HuH-7.5 (cell line): ENCODE data around the gene RPL7A.
"Not testable (repeated sequence)": the region's sequence is repeated elsewhere in the genome, so short reads cannot be mapped to it uniquely, and the experiment has no call there.

Source experiments
- DNase-seq: peaks from one replicate; pipeline ENCODE4 v3.0.0; 2011; ENCODE audit warnings: low spot score

RPL7A gene

GRCh38 chr9:133389025-133389557 is 41.1 kb downstream of the RPL7A start:
- no peak for DNase-seq

DNA sequence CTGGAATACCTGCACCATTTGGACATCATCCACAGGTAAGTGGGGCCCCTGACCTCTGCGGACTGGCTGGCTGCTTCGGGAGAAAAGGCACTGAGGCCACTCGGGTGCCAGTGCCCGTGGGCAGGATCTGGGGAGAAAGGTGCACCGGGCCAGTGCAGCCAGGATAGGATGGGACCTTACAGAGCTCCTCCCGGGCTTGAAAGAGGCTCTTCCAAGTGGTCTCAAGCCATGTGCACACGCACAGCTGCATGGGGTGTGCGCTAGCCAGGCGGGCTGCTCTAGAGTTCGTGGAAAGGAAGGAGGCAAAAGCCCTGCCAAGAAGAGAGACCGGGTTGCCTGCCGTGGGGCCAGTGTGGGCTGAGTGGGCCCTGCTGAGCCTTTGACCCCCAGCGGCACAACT is 41.5 kb downstream of the RPL7A start:
- no peak for DNase-seq

GRCh38 chr9:133390713-133391112 is 42.7 kb downstream of the RPL7A start:
- DNase-seq = no peak

DNA sequence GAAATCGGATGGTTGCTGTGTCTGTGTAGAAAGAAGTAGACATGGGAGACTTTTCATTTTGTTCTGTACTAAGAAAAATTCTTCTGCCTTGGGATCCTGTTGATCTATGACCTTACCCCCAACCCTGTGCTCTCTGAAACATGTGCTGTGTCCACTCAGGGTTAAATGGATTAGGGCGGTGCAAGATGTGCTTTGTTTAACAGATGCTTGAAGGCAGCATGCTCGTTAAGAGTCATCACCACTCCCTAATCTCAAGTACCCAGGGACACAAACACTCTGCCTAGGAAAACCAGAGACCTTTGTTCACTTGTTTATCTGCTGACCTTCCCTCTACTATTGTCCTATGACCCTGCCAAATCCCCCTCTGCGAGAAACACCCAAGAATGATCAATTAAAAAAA is 43.4 kb downstream of the RPL7A start:
- not testable (repeated sequence) for DNase-seq

- not testable (repeated sequence) for DNase-seq
Observed at GRCh38 chr9:133392308-133392707, 44.3 kb downstream of the RPL7A start.

- no peak for DNase-seq
Observed at GRCh38 chr9:133393399-133393798, 45.4 kb downstream of the RPL7A start.

GRCh38 chr9:133394687-133395271 is 46.8 kb downstream of the RPL7A start:
- DNase-seq = no peak

GRCh38 chr9:133396952-133397351 is 48.9 kb downstream of the RPL7A start:
- no peak for DNase-seq

DNA sequence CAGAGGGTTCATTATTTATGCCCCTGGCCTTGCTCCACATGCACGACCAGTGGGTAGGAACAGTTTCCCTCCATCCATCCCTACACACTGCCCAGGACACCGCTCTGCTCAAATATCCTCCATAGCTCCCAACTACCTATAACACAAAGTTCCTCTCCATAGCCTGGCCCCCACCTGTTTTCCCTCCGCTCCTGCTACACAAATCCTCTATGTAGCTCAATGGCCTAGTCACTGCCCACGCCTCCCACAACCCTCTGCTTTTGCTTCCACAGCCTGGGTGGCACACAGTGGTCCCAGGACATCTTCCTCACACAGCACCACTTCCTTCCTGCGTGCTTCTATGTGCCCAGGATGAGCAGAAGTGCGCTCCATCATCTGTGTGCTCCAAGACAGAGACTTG is 49.4 kb downstream of the RPL7A start:
- DNase-seq = no peak

DNA sequence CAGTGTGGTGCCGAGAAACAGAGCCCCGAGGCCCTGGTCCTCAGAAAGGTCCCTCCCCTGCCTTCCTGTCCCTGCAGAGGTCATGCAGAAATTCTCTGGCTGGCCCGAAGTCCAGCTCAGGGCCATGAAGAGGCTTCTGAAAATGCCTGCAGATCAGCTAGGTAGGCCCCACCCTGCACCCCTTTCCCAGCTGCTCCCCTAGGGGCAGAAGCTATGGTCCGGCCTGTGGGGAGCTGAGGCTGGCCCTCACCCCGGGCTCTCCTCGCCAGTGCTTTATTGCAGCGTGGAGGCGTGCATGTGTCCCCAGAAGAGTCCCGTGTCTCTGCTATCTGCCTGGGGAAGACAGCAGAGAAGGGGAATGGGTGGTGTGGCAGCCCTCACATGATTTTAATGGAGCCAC is 49.9 kb downstream of the RPL7A start:
- DNase-seq = no peak

DNA sequence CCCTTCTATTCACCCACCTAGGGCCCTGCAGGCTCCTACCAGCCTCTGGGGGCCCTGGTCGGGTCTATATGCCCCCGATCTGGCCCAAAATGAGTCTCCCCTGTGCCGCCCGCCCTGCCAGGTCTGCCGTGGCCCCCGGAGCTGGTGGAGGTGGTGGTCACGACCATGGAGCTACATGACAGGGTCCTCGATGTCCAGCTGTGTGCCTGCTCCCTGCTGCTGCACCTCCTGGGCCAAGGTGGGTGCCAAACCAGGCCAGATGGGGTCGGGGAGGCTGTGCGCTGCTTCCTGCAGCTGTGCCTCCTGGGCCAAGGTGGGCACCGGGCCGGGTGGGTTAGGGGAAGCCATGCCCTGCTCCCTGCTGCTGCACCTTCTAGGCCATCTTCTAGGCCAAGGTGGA is 52.3 kb downstream of the RPL7A start:
- no peak for DNase-seq
